Tibial nerve (tissue), 4 donors: ENCODE data around the gene ROPN1L.

Experiments used
- EP300 ChIP-seq, 2 donors: sonication (generic); formaldehyde crosslinking; IDR thresholded peaks; one replicate each; pipeline ENCODE4 v1.6.1; 2017; ENCODE audit warnings: antibody characterized with exemption in 2 of 2, mild to moderate bottlenecking in 1 of 2
- POLR2A ChIP-seq, 2 donors: fragments of 450-650 bp; IDR thresholded peaks; one replicate each; pipeline ENCODE4 v1.6.1; 2017; ENCODE audit warnings: antibody characterized with exemption in 2 of 2, mild to moderate bottlenecking in 2 of 2, moderate library complexity in 2 of 2
- TF ChIP-seq, protein P1 (sequence below), 5 experiments: fragments of 200-600 bp in 3 of 5; fragments of 450-650 bp in 2 of 5; sonication (generic) in 3 of 5; IDR thresholded peaks; one replicate each; pipeline ENCODE4 v1.5.1; 2016 to 2019; ENCODE audit warnings: antibody characterized with exemption in 5 of 5, mild to moderate bottlenecking in 3 of 5, moderate library complexity in 2 of 5

DNA sequence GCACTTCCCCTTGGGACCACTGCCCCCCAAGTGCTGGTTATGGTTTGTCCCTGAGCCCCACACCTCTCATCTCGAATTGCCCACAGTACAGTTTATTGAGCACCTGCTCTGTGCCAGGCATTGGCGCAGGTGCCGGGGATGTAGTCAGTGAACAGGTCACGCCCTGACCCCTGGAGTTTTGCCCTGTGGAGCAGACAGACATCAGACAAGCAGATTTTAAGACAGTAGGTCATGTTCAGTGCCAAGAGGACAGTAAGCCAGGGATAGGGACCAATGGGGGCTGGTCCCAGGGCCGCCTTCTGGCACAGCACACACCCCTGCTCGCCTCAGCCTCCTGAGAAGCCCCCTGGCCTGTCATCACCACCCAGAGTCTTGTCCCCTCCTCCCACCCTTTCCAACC lies 21.9 kb downstream of the ROPN1L start:
- TF ChIP-seq, protein P1, sequence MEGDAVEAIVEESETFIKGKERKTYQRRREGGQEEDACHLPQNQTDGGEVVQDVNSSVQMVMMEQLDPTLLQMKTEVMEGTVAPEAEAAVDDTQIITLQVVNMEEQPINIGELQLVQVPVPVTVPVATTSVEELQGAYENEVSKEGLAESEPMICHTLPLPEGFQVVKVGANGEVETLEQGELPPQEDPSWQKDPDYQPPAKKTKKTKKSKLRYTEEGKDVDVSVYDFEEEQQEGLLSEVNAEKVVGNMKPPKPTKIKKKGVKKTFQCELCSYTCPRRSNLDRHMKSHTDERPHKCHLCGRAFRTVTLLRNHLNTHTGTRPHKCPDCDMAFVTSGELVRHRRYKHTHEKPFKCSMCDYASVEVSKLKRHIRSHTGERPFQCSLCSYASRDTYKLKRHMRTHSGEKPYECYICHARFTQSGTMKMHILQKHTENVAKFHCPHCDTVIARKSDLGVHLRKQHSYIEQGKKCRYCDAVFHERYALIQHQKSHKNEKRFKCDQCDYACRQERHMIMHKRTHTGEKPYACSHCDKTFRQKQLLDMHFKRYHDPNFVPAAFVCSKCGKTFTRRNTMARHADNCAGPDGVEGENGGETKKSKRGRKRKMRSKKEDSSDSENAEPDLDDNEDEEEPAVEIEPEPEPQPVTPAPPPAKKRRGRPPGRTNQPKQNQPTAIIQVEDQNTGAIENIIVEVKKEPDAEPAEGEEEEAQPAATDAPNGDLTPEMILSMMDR (IDR thresholded peaks at IDR 0.05) = no peak
- no peak for TF ChIP-seq POLR2A (IDR thresholded peaks at IDR 0.05)
- no peak for TF ChIP-seq EP300 (IDR thresholded peaks at IDR 0.05)
